Activated T-cell treated with anti-CD3 and anti-CD28 coated beads, Interleukin-2, amount 50 U/mL, for 1 hour (primary cell): Measurements from ENCODE around the gene CLEC4C.

Experiments used
- DNase-seq: peaks from one replicate; pipeline ENCODE4 v3.0.0-alpha.2; 2020

CLEC4C gene

GRCh38 chr12:7719946-7720730, 27.0 kb downstream of the CLEC4C start:
- no peak for DNase-seq

GRCh38 chr12:7716381-7716780, 30.8 kb downstream of the CLEC4C start:
- DNase-seq, result no peak

GRCh38 chr12:7712841-7713442, 34.2 kb downstream of the CLEC4C start:
- no peak for DNase-seq

- no peak for DNase-seq
Measured at GRCh38 chr12:7711133-7711532, 36.0 kb downstream of the CLEC4C start, which contains the start of gene DPPA3. Gene DPPA3 (plus strand): TSS chr12:7711433. CDS start chr12:7711571, 138 bp downstream.

GRCh38 chr12:7709969-7710675, 37.1 kb downstream of the CLEC4C start:
- no peak for DNase-seq

- DNase-seq, result no peak
Measured at GRCh38 chr12:7705846-7706245, 41.3 kb downstream of the CLEC4C start.

GRCh38 chr12:7695566-7696197, 51.5 kb downstream of the CLEC4C start, which contains the start of gene GDF3:
Gene GDF3 (minus strand): TSS chr12:7695775. CDS start chr12:7695728, 47 bp downstream.
- no peak for DNase-seq

GRCh38 chr12:7695237-7695560, 52.0 kb downstream of the CLEC4C start:
- no peak for DNase-seq

GRCh38 chr12:7694556-7695236, 52.5 kb downstream of the CLEC4C start:
- no peak for DNase-seq

- no peak for DNase-seq
Measured at GRCh38 chr12:7693793-7694192, 53.4 kb downstream of the CLEC4C start.

- no peak for DNase-seq
Measured at GRCh38 chr12:7681535-7681934, 65.6 kb downstream of the CLEC4C start.
